SH-SY5Y (cell line): ENCODE measurements around the gene DAZL.

Experiments
- GATA2 ChIP-seq: IDR thresholded peaks from 2 replicates; pipeline ENCODE4 v1.6.1; 2011; ENCODE audit warnings: mild to moderate bottlenecking, low read depth, low read length
- GATA3 ChIP-seq: IDR thresholded peaks from 2 replicates; pipeline ENCODE4 v1.6.1; 2011; ENCODE audit warnings: low read depth, mild to moderate bottlenecking, low read length, moderate library complexity

- TF ChIP-seq GATA3 = no peak
- TF ChIP-seq GATA2 = no peak
These were observed 36.7 kb downstream of the DAZL start for GRCh38 chr3:16568532-16568931.
